Prostate gland (tissue), 2 donors: ENCODE data around the gene FAM81A. TPM values are rescaled to one million over a fixed set of nuclear protein-coding genes. Genes with fewer than 3 reads are reported as not detected.

Experiments used
- DNase-seq: peaks from one replicate; pipeline ENCODE4 v3.0.0-alpha.2; 2019; ENCODE audit warnings: low spot score
- H3K27ac ChIP-seq, 2 donors: fragments of 200-600 bp; sonication (generic); 2 replicates each; pipeline ENCODE4 v1.5.1; 2017 to 2019
- H3K27me3 ChIP-seq: fragments of 200-600 bp; sonication (generic); replicated peaks from 2 replicates; pipeline ENCODE4 v1.5.1; 2019; ENCODE audit not compliant: insufficient read depth
- H3K36me3 ChIP-seq, 2 donors: fragments of 200-600 bp; sonication (generic); 1 replicate in 1 of 2; 2 replicates in 1 of 2; pipeline versions ENCODE4 v1.5.1 to v1.8.1; 2017 to 2019
- H3K4me1 ChIP-seq: fragments of 200-600 bp; sonication (generic); replicated peaks from 2 replicates; pipeline ENCODE4 v1.5.1; 2019
- H3K4me3 ChIP-seq, 2 donors: fragments of 200-600 bp; sonication (generic); 2 replicates each; pipeline ENCODE4 v1.5.1; 2017 to 2019
- H3K9me3 ChIP-seq: fragments of 200-600 bp; sonication (generic); 2 replicates; pipeline ENCODE4 v1.5.1; 2017
- POLR2A ChIP-seq: fragments of 450-650 bp; IDR thresholded peaks from one replicate; pipeline ENCODE4 v1.6.1; 2016; ENCODE audit warnings: antibody characterized with exemption, mild to moderate bottlenecking
- POLR2AphosphoS5 ChIP-seq: sonication (generic); formaldehyde crosslinking; IDR thresholded peaks from one replicate; pipeline ENCODE4 v1.6.1; 2017; ENCODE audit warnings: antibody characterized with exemption
- WGBS: methylation state at CpG from one replicate; pipeline ENCODE4 v1.1.5; 2018; 5-methylcytosine and 5-hydroxymethylcytosine counted together
- intact Hi-C: fragments of 100-400 bp; cut with DNase I; formaldehyde crosslinking; loops from one replicate; pipeline ENCODE4 v1.14.2; 2022
- total RNA-seq, 2 donors: library from RNA; depleted of rRNA; stranded (reverse); fragments of >200 nt; gene quantifications; one replicate each; pipeline ENCODE4 v1.1.0, GENCODE V29; 2016
- TF ChIP-seq, protein P1 (sequence below), 4 experiments: fragments of 200-600 bp in 2 of 4; fragments of 450-650 bp in 2 of 4; sonication (generic) in 2 of 4; IDR thresholded peaks; 1 replicate in 3 of 4; 2 replicates in 1 of 4; pipeline ENCODE4 v1.5.1; 2016 to 2019; ENCODE audit warnings: antibody characterized with exemption in 4 of 4, mild to moderate bottlenecking in 2 of 4, moderate library complexity in 2 of 4

Gene FAM81A
- total RNA-seq, 2 donors from 2014 or later, result 1.8 to 10.6 TPM

DNA sequence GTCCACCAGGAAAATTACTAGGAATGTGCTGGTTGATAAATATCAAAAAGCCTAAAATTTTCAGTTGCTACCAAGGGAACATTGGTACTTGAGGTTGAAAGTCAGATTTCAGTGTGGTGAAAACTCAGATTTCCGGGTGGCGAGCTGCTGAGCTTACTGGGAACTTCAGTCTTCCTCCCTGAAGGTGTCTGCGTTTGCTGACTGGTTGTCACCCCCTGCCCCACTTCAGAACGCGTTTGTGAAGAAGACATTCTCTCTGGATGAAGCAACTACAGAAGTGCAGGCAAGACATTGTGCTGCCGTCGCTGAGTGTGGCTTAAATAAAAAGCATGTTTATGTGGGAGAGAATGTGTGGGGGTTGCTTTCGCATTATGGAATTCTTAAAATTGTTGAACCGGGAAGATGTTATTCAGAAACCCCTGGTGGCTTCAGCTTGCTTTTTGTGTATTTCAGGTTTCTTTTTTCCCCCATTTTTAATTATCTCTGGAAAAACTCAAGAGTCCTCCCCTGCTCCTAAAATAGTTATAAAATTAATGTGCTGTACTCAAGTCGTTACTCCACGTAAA lies 7.1 kb downstream of the FAM81A start:
- DNase-seq, result no peak
- Histone ChIP-seq H3K27me3 (no peaks in the 10 kb centered on the region), H3K4me3 (no peak overlapping the region), H3K27ac (no peak overlapping the region), H3K9me3 (no peaks in the 10 kb centered on the region), H3K4me1 (no peaks in the 10 kb centered on the region), H3K36me3 (no peaks in the 10 kb centered on the region)
- 62% methylated on average over 11 of the region's 11 CpGs for WGBS
- intact Hi-C loops, result no loop called here
- no peak for TF ChIP-seq POLR2A
- TF ChIP-seq, protein P1, sequence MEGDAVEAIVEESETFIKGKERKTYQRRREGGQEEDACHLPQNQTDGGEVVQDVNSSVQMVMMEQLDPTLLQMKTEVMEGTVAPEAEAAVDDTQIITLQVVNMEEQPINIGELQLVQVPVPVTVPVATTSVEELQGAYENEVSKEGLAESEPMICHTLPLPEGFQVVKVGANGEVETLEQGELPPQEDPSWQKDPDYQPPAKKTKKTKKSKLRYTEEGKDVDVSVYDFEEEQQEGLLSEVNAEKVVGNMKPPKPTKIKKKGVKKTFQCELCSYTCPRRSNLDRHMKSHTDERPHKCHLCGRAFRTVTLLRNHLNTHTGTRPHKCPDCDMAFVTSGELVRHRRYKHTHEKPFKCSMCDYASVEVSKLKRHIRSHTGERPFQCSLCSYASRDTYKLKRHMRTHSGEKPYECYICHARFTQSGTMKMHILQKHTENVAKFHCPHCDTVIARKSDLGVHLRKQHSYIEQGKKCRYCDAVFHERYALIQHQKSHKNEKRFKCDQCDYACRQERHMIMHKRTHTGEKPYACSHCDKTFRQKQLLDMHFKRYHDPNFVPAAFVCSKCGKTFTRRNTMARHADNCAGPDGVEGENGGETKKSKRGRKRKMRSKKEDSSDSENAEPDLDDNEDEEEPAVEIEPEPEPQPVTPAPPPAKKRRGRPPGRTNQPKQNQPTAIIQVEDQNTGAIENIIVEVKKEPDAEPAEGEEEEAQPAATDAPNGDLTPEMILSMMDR (IDR thresholded peaks at IDR 0.05), result no peak

DNA sequence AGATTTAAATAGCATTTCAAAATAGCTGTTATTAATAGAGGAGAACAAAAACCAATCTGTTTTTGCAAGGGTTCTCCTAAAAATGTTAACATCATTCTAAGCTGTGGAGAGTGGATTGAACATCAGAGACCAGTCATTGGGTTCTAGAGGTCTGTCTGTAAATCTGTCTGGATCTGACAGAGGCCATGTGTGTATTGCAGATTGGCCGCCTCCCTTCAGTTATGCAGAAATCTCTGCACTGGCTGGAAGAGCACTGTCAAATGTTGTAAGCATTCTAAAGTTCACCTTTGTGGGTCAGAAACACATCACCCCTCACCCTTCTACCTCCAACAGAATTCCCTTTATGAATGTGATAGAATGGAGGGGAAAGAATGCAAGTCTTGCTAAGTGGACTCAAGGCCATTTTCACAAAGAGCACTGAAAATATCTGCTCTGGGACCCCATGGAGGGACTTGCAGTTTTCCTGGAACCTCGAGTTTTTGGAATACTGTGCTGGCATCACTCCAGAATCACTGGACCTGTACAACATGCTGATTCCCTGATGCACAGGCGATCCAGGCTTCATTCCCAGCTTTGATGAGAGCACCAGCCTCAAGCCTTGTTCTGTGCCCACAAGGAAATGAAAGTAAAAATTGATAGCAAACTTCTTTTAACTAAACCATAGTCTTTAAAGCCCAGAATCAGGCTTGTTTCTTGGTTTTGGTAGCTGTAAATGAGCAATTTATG lies 8.4 kb downstream of the FAM81A start:
- TF ChIP-seq, protein P1 (IDR thresholded peaks at IDR 0.05), result no peak
- TF ChIP-seq POLR2AphosphoS5, result no peak
- no peaks in the 10 kb centered on the region for H3K4me1 ChIP-seq
- DNase-seq, result no peak
- no peaks in the 10 kb centered on the region for H3K36me3 ChIP-seq
- WGBS, result 69% methylated on average over 3 of the region's 3 CpGs
- no peaks in the 10 kb centered on the region for H3K27me3 ChIP-seq
- no peak overlapping the region for H3K4me3 ChIP-seq
- H3K9me3 ChIP-seq, result no peaks in the 10 kb centered on the region
- H3K27ac ChIP-seq, result no peak overlapping the region
- intact Hi-C loops, result no loop called here

DNA sequence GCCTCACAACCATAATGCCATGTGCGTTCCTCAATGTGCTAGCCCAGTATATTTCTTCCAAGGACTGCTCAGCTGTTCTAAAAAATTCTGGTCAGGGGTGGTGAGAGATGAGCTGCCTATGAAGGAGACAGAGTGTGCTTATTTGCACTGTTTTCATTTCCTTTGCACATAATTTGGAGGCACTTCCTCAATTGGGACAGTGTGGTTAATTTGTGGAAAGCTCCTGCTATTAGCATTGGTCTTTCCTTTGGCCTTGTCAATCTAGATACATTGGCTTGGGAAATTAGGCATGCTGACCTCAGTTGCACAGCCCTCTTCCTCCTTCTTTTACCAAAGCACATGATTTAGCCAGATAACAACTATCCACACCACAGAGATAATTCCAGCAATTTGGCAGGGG lies 9.4 kb downstream of the FAM81A start:
- H3K9me3 ChIP-seq, result no peaks in the 10 kb centered on the region
- 91% methylated on average over 1 of the region's 1 CpG for WGBS

DNA sequence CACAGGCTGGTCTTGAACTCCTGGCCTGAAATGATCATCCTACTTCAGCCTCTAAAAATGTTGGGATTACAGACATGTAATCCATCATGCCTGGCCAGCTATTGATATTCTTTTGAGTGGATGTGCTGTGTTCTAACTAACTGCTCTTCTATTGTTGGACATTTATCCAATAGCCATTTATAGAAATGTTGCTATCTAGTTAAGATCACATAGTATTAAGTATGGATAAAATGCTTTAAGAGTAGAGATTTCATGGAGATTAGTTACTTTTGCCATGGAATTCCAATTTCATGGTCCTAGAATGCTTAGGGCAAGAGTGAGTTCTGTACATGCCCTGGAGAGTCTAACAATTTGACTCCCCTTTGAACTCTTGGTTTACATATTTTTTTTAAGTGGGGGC lies 10.9 kb downstream of the FAM81A start:
- Histone ChIP-seq H3K9me3 (no peaks in the 10 kb centered on the region), H3K4me1 (no peaks in the 10 kb centered on the region), H3K27ac (no peak overlapping the region), H3K27me3 (no peaks in the 10 kb centered on the region), H3K4me3 (no peak overlapping the region), H3K36me3 (no peaks in the 10 kb centered on the region)
- no peak for DNase-seq
- TF ChIP-seq POLR2A (no peak), POLR2AphosphoS5 (no peak)
- TF ChIP-seq, protein P1 (IDR thresholded peaks at IDR 0.05), result no peak
- intact Hi-C loops, result no loop called here

More for the DNA sequence above, 9.4 kb downstream of the FAM81A start:
- H3K4me3 ChIP-seq, result no peak overlapping the region
- intact Hi-C loops, result no loop called here
- H3K27ac ChIP-seq, result no peak overlapping the region
- H3K27me3 ChIP-seq, result no peaks in the 10 kb centered on the region
- DNase-seq, result no peak
- H3K4me1 ChIP-seq, result no peaks in the 10 kb centered on the region
- no peak for TF ChIP-seq POLR2A
- no peak for TF ChIP-seq POLR2AphosphoS5
- TF ChIP-seq, protein P1 (IDR thresholded peaks at IDR 0.05), result no peak
- H3K36me3 ChIP-seq, result no peaks in the 10 kb centered on the region
